Skin epidermis (tissue), 12 donors: ENCODE results near the gene OR5H2.

ENCODE experiments used
- H3K27ac ChIP-seq, 21 experiments: fragments of 200-600 bp; sonication (generic) in 11 of 21; one replicate each; pipeline ENCODE4 v1.5.0; 2020; ENCODE audit warnings: mild to moderate bottlenecking in 3 of 21, inconsistent platforms in 2 of 21, moderate library complexity in 2 of 21
- H3K4me3 ChIP-seq, 7 experiments: fragments of 200-600 bp; sonication (generic) in 2 of 7; one replicate each; pipeline ENCODE4 v1.5.0; 2020; ENCODE audit warnings: inconsistent platforms in 2 of 7, mild to moderate bottlenecking in 2 of 7, moderate library complexity in 1 of 7

OR5H2 gene

GRCh38 chr3:98328933-98329332 lies 46.6 kb downstream of the OR5H2 start:
- no peak overlapping the region for H3K27ac ChIP-seq

GRCh38 chr3:98329392-98330124 lies 47.3 kb downstream of the OR5H2 start:
- no peak overlapping the region for H3K4me3 ChIP-seq
- H3K27ac ChIP-seq: no peak overlapping the region

More at GRCh38 chr3:98328933-98329332, 46.6 kb downstream of the OR5H2 start:
- H3K4me3 ChIP-seq: no peak overlapping the region

- H3K4me3 ChIP-seq: no peak overlapping the region
- no peak overlapping the region for H3K27ac ChIP-seq
Observed at GRCh38 chr3:98331329-98331728, 49.0 kb downstream of the OR5H2 start.
